Measurements from ENCODE around the gene PXK. TPM values are rescaled to one million over a fixed set of nuclear protein-coding genes. Genes with fewer than 3 reads are reported as not detected.
"Not testable (repeated sequence)": the region's sequence is repeated elsewhere in the genome, so short reads cannot be mapped to it uniquely, and the experiment has no call there.

The PXK gene
- total RNA-seq, 1 donor from 2014 or later, result 47.9 TPM

DNA sequence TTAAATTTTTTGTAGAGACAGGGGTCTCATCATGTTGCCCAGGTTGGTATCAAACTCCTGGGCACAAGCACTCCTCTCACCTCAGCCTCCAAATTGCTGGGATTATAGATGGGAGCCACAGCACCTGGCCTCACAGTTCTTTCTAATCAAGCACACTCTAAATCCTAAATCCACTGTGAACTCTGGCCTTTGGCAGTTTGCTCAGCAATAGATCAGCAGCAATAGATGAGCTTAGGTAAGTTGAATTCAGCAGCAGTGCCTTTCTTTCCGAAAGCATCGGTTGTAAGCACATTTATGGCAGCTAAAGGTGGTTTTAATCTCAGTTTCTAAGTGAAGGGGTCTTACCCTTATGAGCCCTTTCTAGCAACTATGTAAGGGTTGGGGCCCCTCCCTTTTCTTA lies 84.4 kb downstream of the PXK start:
- DNase-seq (ENCODE audit: low spot score), result no peak

DNA sequence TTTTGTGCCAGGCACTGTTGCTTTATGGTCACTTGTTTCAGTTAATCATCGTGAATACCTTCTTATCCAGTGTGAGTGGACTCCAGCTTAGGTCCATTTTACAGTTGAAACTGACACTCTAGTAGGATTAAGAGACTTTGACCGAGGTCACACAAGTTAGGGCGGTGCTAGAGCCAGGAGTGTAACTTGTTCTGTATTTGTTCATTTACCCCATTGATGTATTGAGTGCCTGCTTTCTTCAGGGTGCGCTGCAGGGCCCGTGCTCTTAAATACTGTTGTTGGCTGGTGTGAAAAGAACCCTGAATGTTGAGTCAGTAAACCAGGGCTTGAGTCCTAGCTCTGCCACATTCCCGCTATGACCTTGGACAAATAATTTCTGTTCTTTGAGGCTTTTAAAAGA lies 85.5 kb downstream of the PXK start:
- no peak for DNase-seq (ENCODE audit: low spot score)

- DNase-seq (ENCODE audit: low spot score), result peak; percentile 77
These were observed 87.3 kb downstream of the PXK start for GRCh38 chr3:58419780-58420507.

DNA sequence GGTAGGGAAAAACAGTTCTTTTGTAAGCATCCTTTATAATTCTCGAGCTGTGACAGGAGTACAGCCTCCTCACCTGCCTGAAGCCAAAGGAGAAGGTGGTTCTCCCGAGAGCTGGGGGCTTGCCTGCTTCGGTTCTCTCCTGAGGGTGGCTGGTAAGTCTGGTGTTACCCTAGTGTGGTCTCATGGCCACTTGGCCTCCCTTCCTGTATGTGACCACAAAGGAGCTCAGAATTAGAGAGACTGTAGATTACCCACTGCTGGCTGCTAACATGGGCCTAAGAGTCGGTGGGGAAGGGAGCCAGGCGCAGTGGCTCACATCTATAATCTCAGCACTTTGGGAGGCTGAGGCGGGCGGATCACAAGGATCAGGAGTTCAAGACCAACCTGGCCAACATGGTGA lies 88.3 kb downstream of the PXK start:
- DNase-seq (ENCODE audit: low spot score), result no peak

GRCh38 chr3:58422756-58423325 lies 90.1 kb downstream of the PXK start:
- DNase-seq (ENCODE audit: low spot score), result peak; percentile 46

- no peak for DNase-seq (ENCODE audit: low spot score)
These were observed 91.9 kb downstream of the PXK start for GRCh38 chr3:58424613-58425012.

- DNase-seq (ENCODE audit: low spot score), result no peak
These were observed 93.1 kb downstream of the PXK start for GRCh38 chr3:58425782-58426181.

DNA sequence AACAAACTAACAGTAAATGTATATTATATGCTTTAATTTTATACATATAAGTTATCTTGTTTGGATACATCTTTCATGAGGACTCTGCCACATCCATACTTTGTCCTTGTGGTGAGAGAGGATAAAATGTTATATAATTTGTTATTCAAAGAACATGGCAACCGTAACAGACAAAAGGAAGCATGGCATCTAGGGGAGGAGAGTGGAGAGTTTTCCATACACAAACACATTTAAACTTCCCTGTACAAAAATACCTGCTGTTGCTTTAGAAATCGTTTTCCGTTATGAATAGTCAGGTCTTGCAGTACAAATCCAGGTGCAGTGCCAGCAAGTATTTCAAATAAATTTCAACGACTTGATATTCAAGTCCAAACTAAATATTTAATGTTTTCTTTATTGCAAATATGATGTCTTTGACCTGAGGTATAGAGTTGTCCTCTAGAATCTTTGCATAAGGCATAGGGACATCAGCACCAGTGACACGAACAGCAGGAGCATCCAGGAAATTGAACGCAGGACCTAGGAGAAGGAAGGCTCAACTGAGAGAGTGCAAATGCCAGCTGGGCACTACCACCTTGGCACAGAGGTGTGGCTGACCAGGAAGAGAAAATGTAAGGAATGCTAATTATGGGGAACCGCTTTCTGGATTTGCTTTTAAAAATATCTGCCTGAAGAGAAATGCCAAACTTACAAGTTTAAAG lies 95.1 kb downstream of the PXK start:
- no peak for DNase-seq (ENCODE audit: low spot score)

- DNase-seq (ENCODE audit: low spot score), result no peak
These were observed 97.0 kb downstream of the PXK start for GRCh38 chr3:58429657-58430056.

- DNase-seq (ENCODE audit: low spot score), result no peak
These were observed 100.2 kb downstream of the PXK start for GRCh38 chr3:58432905-58433304.

DNA sequence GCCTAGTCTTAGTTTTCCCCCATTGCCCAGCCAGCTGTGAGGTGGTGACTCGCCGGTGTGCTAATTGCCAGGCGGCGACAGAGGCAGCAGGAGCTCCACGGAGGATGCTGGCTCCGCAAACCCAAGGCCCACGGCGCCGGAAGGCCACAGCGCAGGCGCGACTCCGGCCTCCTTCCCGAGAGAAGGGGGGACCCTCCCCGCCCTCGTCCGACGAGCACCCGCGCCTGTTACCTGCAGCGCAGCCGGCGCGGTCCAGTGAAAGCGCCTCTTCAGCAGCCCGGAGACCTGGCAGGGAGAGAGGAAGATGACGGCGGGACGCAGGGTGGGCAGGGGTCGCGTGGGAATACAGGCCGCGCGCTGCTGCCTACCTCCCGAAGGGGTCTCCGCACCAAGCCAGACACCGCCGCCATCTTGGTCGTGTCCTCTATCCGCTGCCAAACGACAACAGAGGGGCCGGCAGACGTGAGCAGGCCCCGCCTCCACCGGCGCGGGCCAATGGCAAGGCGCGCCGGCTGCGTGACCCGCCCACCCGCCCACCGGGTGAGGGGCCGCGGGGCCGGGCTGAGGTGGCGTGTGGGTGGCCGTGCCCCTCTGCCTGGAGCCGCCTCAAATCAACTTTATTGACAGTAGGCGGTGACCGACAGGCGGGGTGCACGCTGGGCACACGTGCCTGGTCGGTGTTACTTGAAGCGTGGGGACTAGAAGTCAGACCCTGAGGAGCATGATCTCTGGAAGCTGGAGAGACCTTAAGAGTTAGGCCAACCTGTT lies 100.9 kb downstream of the PXK start, which contains the start of gene PDHB:
PDHB (minus strand) TSS at position 433 of the 768 bp plus-strand sequence; CDS start at position 410, 23 bp downstream.
- DNase-seq (ENCODE audit: low spot score), result peak; percentile 96

DNA sequence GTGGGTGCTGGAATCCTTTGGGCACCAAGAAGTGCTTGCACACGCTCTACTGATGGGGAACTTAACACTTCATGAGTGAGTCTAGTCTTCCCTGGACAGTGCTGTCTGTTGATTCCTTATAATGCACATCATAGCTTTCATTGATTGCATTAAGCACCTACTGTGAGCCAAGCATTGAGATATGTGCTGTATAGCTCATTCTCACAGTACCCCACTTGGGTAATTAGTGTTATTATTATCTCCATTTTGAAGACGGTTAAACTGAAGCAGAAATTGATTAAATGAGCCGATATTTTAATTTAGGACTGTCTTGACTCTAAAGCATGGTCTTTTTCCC lies 101.4 kb downstream of the PXK start:
- no peak for DNase-seq (ENCODE audit: low spot score)

- no peak for DNase-seq (ENCODE audit: low spot score)
These were observed 101.8 kb downstream of the PXK start for GRCh38 chr3:58434511-58434910.

DNA sequence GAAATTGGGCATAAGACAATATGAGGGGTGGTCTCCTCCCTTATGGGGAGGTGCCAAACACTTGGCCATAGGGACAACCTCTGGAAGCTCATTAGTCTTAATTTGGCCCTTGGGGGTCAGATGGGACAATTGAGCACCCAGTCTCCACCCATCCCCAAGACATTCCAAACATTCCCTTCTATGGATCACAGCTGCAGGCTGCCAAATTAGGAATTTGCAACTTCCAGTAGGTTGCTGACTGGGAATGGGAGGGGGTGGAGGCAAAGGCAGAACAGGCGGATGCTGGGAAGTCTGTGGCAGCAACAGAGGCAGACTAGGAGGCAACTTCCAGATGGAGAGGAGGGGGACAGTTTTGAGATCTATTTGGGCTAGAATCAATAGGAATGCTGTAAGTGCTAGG lies 102.3 kb downstream of the PXK start:
- peak; percentile 55 for DNase-seq (ENCODE audit: low spot score)

GRCh38 chr3:58437276-58437675 lies 104.6 kb downstream of the PXK start:
- not testable (repeated sequence) for DNase-seq (ENCODE audit: low spot score)

DNA sequence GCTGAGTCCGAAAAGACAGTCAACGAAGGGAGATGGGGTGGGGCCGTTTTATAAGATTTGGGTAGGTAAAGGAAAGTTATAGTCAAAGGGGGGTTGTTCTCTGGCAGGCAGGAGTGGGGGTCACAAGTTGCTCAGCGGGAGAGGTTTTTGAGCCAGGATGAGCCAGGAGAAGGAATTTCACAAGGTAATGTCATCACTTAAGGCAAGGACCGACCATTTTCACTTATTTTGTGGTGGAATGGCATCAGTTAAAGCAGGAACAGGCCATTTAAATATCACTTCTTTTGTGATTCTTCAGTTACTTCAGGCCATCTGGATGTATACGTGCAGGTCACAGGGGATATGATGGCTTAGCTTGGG lies 108.3 kb downstream of the PXK start:
- not testable (repeated sequence) for DNase-seq (ENCODE audit: low spot score)

DNA sequence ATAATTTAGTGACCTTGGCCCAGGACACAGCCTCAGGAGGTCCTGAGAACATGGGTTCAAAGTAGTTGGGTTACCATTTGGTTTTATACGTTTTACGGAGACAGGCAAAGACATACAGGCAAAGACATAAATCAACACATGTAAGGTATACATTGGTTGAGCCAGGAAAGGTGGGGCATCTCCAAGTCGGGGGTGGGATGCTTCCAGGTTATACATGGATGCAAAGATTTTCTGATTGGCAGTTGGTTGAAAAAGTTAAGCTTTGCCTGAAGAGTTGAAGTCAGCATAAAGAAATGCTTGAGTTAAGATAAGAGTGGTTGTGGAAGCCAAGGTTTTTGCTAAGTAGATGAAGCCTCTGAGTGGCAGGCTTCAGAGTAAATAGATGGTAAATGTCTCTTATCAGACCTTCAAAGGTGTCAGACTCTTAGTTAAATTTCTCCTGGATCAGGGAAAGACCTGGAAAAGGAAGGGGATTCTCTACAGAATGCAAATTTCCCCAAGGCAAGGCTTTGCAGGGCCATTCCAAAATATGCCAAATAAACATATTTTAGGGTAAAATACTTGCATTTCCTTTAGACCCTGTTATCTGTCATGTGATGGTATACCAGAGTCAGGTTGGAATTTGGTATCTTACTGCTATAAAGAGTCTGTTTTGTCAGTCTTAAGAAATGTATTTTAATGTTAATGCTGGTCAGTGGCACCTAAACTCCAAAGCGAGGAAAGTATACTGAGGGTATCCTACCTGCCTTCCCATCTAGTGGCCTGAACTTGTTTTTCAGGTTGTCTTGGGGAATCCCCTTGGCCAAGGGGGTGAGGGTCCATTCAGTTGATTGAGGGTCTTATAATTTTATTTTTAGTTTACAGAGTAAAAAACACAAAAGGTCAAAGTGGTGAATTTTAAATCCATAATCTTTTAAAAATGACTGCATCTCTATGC lies 109.1 kb downstream of the PXK start:
- DNase-seq (ENCODE audit: low spot score), result no peak

DNA sequence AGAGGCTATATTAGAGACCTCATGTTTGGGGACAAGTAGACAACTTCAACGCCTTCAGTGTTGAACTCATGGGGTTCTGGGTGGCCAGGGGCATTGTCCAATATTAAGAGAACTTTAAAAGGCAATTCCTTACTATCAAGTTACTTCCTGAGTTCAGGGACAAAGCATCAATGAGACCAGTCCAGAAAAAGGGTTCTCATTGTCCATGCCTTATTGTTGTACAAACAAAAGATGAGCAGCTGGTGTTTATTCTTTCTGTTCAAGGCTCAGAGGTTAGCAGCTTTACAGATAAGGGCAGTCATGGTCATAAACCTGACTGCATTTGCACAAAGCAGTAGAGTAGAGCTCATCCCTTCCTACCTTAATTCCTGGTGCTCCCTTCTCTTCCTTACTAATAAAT lies 119.5 kb downstream of the PXK start:
- DNase-seq (ENCODE audit: low spot score), result no peak

DNA sequence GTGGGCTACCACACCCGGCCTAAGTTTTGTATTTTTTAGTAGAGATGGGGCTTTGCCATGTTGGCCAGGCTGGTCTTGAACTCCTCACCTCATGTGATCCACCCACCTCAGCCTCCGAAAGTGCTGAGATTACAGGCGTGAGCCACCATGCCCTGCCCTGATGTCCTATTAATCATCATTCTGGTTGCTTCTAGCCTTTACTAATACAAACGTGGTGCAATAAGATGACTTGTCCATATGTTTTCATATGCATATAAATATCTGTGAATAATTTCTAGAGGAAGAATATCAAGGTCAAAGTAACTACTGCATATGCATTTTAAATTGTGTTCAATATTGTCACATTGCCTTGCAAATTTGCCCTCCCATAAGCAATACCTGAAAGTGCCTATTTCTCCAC lies 126.5 kb downstream of the PXK start:
- no peak for DNase-seq (ENCODE audit: low spot score)

GRCh38 chr3:58462829-58463180 lies 130.1 kb downstream of the PXK start:
- DNase-seq (ENCODE audit: low spot score), result no peak
